Type B pancreatic cell (in vitro differentiated cells): ENCODE data around the gene RSL1D1. TPM values are rescaled to one million over a fixed set of nuclear protein-coding genes. Genes with fewer than 3 reads are reported as not detected.

Source experiments
- DNase-seq: peaks from one replicate; pipeline ENCODE4 v3.0.0; 2021; ENCODE audit warnings: mixed read lengths; ENCODE audit not compliant: unreplicated experiment; ENCODE audit errors: extremely low spot score
- H3K27ac Mint-ChIP-seq: 2 replicates; pipeline ENCODE4 v1.8.0; 2021; ENCODE audit warnings: mild to moderate bottlenecking, mixed read lengths
- H3K27me3 Mint-ChIP-seq: 2 replicates; pipeline ENCODE4 v1.8.0; 2021; ENCODE audit warnings: mixed read lengths
- H3K36me3 Mint-ChIP-seq: 2 replicates; pipeline ENCODE4 v1.8.0; 2021; ENCODE audit warnings: mixed read lengths
- H3K4me1 Mint-ChIP-seq: one replicate; pipeline ENCODE4 v1.8.0; 2021; ENCODE audit warnings: mixed read lengths; ENCODE audit not compliant: unreplicated experiment
- H3K4me3 Mint-ChIP-seq: 2 replicates; pipeline ENCODE4 v1.8.0; 2021; ENCODE audit warnings: mild to moderate bottlenecking, mixed read lengths
- H3K9me3 Mint-ChIP-seq: 2 replicates; pipeline ENCODE4 v1.8.0; 2021; ENCODE audit warnings: mixed read lengths
- CTCF ChIP-seq: fragments of 200-600 bp; sonication (generic); conservative IDR thresholded peaks from 2 replicates; pipeline ENCODE4 v1.5.0; 2021; ENCODE audit warnings: antibody characterized with exemption, mild to moderate bottlenecking
- total RNA-seq: library from RNA; stranded (reverse); gene quantifications from 2 replicates; pipeline ENCODE4 v1.2.1, GENCODE V29; 2021; ENCODE audit warnings: low replicate concordance

RSL1D1 gene
- total RNA-seq, 1 donor from 2014 or later: 184 TPM

DNA sequence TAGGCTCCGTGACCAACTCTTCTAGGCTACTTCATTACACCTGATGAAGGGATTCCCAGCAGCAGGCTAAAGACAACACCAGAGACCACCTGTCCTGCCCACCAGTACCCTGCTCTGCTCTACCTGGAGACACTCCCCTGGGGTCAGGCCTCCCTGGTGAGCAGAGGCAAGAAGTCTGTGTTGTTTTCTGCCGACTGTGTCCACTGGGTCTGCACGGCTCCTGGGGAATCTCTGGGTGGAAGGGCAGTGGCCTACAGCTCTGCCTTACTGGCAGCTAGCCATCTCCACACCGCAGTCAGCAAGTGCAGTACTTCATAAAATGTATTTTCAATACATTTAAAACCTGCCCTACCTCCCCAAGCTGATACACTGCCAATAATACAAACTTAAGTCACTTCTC is 6.8 kb downstream of the RSL1D1 start:
- H3K9me3 Mint-ChIP-seq: no peaks in the 10 kb centered on the region
- no peak overlapping the region for H3K4me3 Mint-ChIP-seq
- no peak for TF ChIP-seq CTCF
- H3K4me1 Mint-ChIP-seq: no peaks in the 10 kb centered on the region
- H3K27me3 Mint-ChIP-seq: no peaks in the 10 kb centered on the region
- H3K36me3 Mint-ChIP-seq: peaks cover 19% of the 10 kb centered on the region
- no peak overlapping the region for H3K27ac Mint-ChIP-seq
- no peak for DNase-seq

- DNase-seq: no peak
- Mint-ChIP-seq H3K27me3 (no peaks in the 10 kb centered on the region), H3K27ac (no peak overlapping the region), H3K36me3 (peaks cover 20% of the 10 kb centered on the region), H3K4me3 (no peak overlapping the region), H3K9me3 (no peaks in the 10 kb centered on the region), H3K4me1 (no peaks in the 10 kb centered on the region)
- TF ChIP-seq CTCF: no peak
Measured at GRCh38 chr16:11843861-11844260, 7.5 kb downstream of the RSL1D1 start.

DNA sequence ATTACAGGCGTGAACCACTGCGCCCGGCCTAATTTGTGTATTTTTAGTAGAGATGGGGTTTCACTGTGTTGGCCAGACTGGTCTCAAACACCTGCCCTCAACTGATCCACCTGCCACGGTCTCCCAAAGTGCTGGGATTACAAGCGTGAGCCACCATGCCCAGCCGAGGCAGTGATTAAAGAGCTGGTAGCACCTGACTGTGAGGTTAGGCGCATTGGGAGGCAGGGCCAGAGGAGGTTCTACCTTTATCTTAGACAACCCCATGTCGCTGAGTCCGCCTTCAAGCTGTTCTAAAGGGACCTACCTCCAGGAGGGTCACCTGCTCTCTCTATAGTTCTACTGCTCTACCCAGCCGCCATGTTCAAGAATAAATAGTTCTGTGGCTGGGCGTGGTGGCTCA is 8.1 kb downstream of the RSL1D1 start:
- no peak for DNase-seq
- H3K27me3 Mint-ChIP-seq: no peaks in the 10 kb centered on the region
- no peak overlapping the region for H3K4me3 Mint-ChIP-seq
- no peaks in the 10 kb centered on the region for H3K9me3 Mint-ChIP-seq
- H3K27ac Mint-ChIP-seq: no peak overlapping the region
- H3K4me1 Mint-ChIP-seq: no peaks in the 10 kb centered on the region
- H3K36me3 Mint-ChIP-seq: peaks cover 20% of the 10 kb centered on the region
- TF ChIP-seq CTCF: no peak

- no peak overlapping the region for H3K27ac Mint-ChIP-seq
- H3K4me1 Mint-ChIP-seq: peaks cover 6% of the 10 kb centered on the region
- peaks cover 24% of the 10 kb centered on the region for H3K36me3 Mint-ChIP-seq
- no peaks in the 10 kb centered on the region for H3K9me3 Mint-ChIP-seq
- no peak for TF ChIP-seq CTCF
- H3K27me3 Mint-ChIP-seq: no peaks in the 10 kb centered on the region
- DNase-seq: no peak
- H3K4me3 Mint-ChIP-seq: no peak overlapping the region
Measured at GRCh38 chr16:11841026-11841425, 10.3 kb downstream of the RSL1D1 start.

- Mint-ChIP-seq H3K9me3 (no peaks in the 10 kb centered on the region), H3K27me3 (no peaks in the 10 kb centered on the region), H3K4me3 (no peak overlapping the region), H3K4me1 (peaks cover 14% of the 10 kb centered on the region), H3K27ac (no peak overlapping the region), H3K36me3 (peaks cover 16% of the 10 kb centered on the region)
- TF ChIP-seq CTCF: no peak
- DNase-seq: no peak
Measured at GRCh38 chr16:11836650-11837244, 14.6 kb downstream of the RSL1D1 start.
